HEK293T (cell line): ENCODE data around the gene H6PD.

ENCODE experiments used
- CTCF ChIA-PET: fragments of 350-600 bp; formaldehyde crosslinking; extraction: SDS; loops from one replicate; lab custom pipeline; 2021; ENCODE audit warnings: antibody characterized with exemption, inconsistent platforms; lab: Yijun Ruan, JAX
- POLR2A ChIA-PET: fragments of 350-600 bp; formaldehyde crosslinking; extraction: SDS; loops from one replicate; lab custom pipeline; 2020; ENCODE audit warnings: antibody characterized with exemption, inconsistent platforms; lab: Yijun Ruan, JAX
- DNase-seq: peaks from one replicate; pipeline ENCODE4 v3.0.0; 2012; ENCODE audit warnings: mixed read lengths; ENCODE audit errors: extremely low spot score
- ARNT ChIP-seq: fragments of 450-650 bp; IDR thresholded peaks from 2 replicates; pipeline ENCODE4 v1.6.1; 2017; ENCODE audit warnings: mild to moderate bottlenecking
- BHLHE40 ChIP-seq: fragments of 450-650 bp; IDR thresholded peaks from 2 replicates; pipeline ENCODE4 v1.6.1; 2016; ENCODE audit warnings: mild to moderate bottlenecking, moderate library complexity, borderline replicate concordance
- CTBP1 ChIP-seq: fragments of 450-650 bp; IDR thresholded peaks from 2 replicates; pipeline ENCODE4 v1.6.1; 2016; ENCODE audit warnings: borderline replicate concordance
- ELF4 ChIP-seq: fragments of 450-650 bp; IDR thresholded peaks from 2 replicates; pipeline ENCODE4 v1.6.1; 2017; ENCODE audit warnings: antibody characterized with exemption
- FOXA1 ChIP-seq: fragments of 450-650 bp; IDR thresholded peaks from 2 replicates; pipeline ENCODE4 v1.6.1; 2016; ENCODE audit warnings: mild to moderate bottlenecking
- FOXK2 ChIP-seq: fragments of 450-650 bp; IDR thresholded peaks from 2 replicates; pipeline ENCODE4 v1.6.1; 2016; ENCODE audit warnings: mild to moderate bottlenecking
- FOXM1 ChIP-seq: fragments of 450-650 bp; IDR thresholded peaks from 2 replicates; pipeline ENCODE4 v1.6.1; 2017; ENCODE audit warnings: mild to moderate bottlenecking, borderline replicate concordance
- HDGF ChIP-seq: fragments of 450-650 bp; IDR thresholded peaks from 2 replicates; pipeline ENCODE4 v1.6.1; 2017; ENCODE audit warnings: antibody characterized with exemption, borderline replicate concordance
- L3MBTL2 ChIP-seq: fragments of 450-650 bp; conservative IDR thresholded peaks from 2 replicates; pipeline ENCODE4 v1.6.1; 2016; ENCODE audit warnings: mild to moderate bottlenecking
- LEF1 ChIP-seq: fragments of 450-650 bp; IDR thresholded peaks from 2 replicates; pipeline ENCODE4 v1.6.1; 2017; ENCODE audit warnings: mild to moderate bottlenecking, borderline replicate concordance
- NFRKB ChIP-seq: fragments of 450-650 bp; IDR thresholded peaks from 2 replicates; pipeline ENCODE4 v1.6.1; 2016; ENCODE audit warnings: mild to moderate bottlenecking, moderate library complexity
- SP1 ChIP-seq: fragments of 450-650 bp; IDR thresholded peaks from 2 replicates; pipeline ENCODE4 v1.6.1; 2017
- SUZ12 ChIP-seq: fragments of 450-650 bp; IDR thresholded peaks from 2 replicates; pipeline ENCODE4 v1.6.1; 2016; ENCODE audit warnings: mild to moderate bottlenecking
- TARDBP ChIP-seq: fragments of 450-650 bp; IDR thresholded peaks from 2 replicates; pipeline ENCODE4 v1.6.1; 2016
- ZNF384 ChIP-seq: fragments of 450-650 bp; IDR thresholded peaks from 2 replicates; pipeline ENCODE4 v1.6.1; 2016
- TF ChIP-seq, protein P1 (sequence below): fragments of 450-650 bp; IDR thresholded peaks from 2 replicates; pipeline ENCODE4 v1.6.1; 2016

Gene H6PD

GRCh38 chr1:9317591-9318417 lies 83.2 kb downstream of the H6PD start:
- DNase-seq = no peak
- ChIA-PET POLR2A (no interaction called here), CTCF (interaction anchor here (0.6 to 0.7 kb wide), 2 partner anchors 20 to 37 kb away, joined by 4 to 5 read pairs; no protein-coding TSS in a partner anchor)
- TF ChIP-seq FOXM1 = no peak
- no peak for TF ChIP-seq FOXA1
- TF ChIP-seq ARNT = no peak
- no peak for TF ChIP-seq LEF1
- TF ChIP-seq TARDBP = no peak
- no peak for TF ChIP-seq NFRKB
- TF ChIP-seq ZNF384 = no peak
- no peak for TF ChIP-seq SUZ12
- TF ChIP-seq HDGF = no peak
- no peak for TF ChIP-seq ELF4
- TF ChIP-seq, protein P1, sequence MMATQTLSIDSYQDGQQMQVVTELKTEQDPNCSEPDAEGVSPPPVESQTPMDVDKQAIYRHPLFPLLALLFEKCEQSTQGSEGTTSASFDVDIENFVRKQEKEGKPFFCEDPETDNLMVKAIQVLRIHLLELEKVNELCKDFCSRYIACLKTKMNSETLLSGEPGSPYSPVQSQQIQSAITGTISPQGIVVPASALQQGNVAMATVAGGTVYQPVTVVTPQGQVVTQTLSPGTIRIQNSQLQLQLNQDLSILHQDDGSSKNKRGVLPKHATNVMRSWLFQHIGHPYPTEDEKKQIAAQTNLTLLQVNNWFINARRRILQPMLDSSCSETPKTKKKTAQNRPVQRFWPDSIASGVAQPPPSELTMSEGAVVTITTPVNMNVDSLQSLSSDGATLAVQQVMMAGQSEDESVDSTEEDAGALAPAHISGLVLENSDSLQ = no peak
- TF ChIP-seq FOXK2 = no peak
- no peak for TF ChIP-seq BHLHE40
- no peak for TF ChIP-seq CTBP1
- TF ChIP-seq SP1 = no peak
- no peak for TF ChIP-seq L3MBTL2

DNA sequence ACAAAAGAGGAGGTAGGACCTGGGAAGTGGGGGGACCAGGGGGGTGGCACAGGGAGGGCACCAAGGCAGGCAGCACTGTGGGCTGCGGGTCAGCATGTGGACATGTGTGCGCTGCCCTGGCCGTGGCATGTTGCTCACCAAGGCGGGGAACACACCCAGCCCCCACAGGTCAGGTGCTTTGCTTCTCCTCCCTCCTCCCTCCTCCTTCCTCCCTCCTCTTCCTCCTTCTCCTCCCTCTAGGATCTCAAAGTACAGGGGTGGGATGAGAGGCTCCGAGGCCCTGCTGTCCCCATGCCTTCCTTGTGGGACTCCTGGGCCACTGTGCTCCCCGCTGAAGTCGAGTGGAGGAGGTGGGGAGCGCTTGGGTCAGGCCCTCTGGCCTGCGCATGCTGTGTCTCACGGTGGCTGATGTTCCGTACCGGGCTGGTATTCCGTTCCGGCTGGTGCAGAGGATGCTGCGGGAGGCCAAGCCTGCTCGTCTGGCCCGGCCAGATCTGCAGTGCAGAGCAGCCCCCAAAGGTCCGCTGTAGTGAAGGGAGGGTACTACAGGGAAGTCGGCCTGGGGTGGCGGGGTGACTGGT lies 84.7 kb downstream of the H6PD start:
- ChIA-PET CTCF (no interaction called here), POLR2A (no interaction called here)
- no peak for DNase-seq
- TF ChIP-seq CTBP1 = no peak
- TF ChIP-seq, protein P1 = no peak
- TF ChIP-seq TARDBP = no peak
- no peak for TF ChIP-seq ARNT
- no peak for TF ChIP-seq BHLHE40
- no peak for TF ChIP-seq NFRKB

DNA sequence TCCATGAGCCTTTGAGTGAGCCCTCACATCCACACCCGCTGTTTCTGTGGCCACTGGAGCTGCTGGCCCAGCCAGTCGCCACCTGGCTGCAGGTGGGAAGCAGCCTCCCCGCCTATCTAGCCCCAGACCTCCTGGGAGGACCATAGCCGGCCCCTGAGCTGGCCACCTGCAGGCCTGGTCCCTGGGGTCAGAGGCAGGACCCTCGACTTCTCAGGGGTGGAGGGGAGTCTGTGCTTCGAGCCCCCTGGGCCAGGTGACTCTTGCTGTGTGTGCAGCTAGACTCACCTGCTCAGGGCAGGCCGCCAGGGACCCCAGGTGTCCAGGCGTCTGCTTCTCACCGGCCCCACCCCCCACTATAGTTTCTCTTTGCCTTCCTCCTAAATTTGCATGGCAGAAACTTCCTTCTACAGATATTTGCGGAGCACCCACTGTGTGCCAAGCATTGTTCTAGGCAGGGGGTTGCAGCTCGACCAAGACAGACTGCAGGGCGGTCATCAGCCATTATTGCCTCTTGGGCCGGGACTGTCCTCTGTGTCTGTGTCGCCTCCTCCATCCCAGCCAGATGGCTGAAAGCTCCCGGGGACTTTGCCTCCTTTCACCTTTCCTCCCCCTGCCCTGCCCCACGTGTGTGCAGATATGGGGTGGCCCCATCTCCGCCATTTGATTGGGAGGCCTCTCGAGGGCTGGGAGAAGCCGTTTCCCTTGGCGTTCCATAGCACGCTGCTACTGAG lies 85.4 kb downstream of the H6PD start:
- POLR2A ChIA-PET = no interaction called here
- CTCF ChIA-PET = no interaction called here
- TF ChIP-seq ZNF384 (no peak), FOXM1 (no peak), LEF1 (no peak), HDGF (no peak), FOXA1 (no peak), CTBP1 (no peak), BHLHE40 (no peak), SUZ12 (no peak), ELF4 (no peak), TARDBP (no peak), NFRKB (no peak), FOXK2 (no peak), L3MBTL2 (no peak), ARNT (no peak), SP1 (no peak)
- TF ChIP-seq, protein P1 = no peak
- no peak for DNase-seq
